Measurements from ENCODE around the gene NUP42. TPM values are rescaled to one million over a fixed set of nuclear protein-coding genes. Genes with fewer than 3 reads are reported as not detected.

Gene NUP42
- total RNA-seq, 4 donors from 2014 or later, result 27.6 to 47.0 (median 38.3) TPM

GRCh38 chr7:23238983-23239652 is 57.3 kb downstream of the NUP42 start:
- no peaks in the 10 kb centered on the region for H3K9me3 ChIP-seq
- in situ Hi-C loops (cut with MboI; ENCODE audit: low pct_ligation_motif_present in 1 of 4, low pct_unique_long_range_greater_than_20kb in 1 of 4, low sequenced_read_pairs in 3 of 4) (no loop called here), intact Hi-C loops (cut with DNase I; ENCODE audit: low total_unique reads) (no loop called here)
- no peak for DNase-seq
- no peak for TF ChIP-seq EP300 (IDR thresholded peaks at IDR 0.05; ENCODE audit: low read depth)
- no peak overlapping the region for H3K27ac ChIP-seq
- H3K4me3 ChIP-seq, result no peak overlapping the region
- WGBS, 2 donors (ENCODE audit: low coverage in 1 of 2), result 83 to 84% methylated on average over 8 to 11 of the region's 11 CpGs
- H3K4me1 ChIP-seq, result peaks cover 0 to 2% (median 0%) of the 10 kb centered on the region in 4 donors
- no peaks in the 10 kb centered on the region for H3K36me3 ChIP-seq
- no peaks in the 10 kb centered on the region for H3K27me3 ChIP-seq

GRCh38 chr7:23239698-23240097 is 57.9 kb downstream of the NUP42 start:
- Histone ChIP-seq H3K27ac (no peak overlapping the region), H3K4me3 (no peak overlapping the region), H3K36me3 (no peaks in the 10 kb centered on the region), H3K9me3 (no peaks in the 10 kb centered on the region), H3K27me3 (no peaks in the 10 kb centered on the region), H3K4me1 (peaks cover 0 to 2% (median 0%) of the 10 kb centered on the region in 4 donors)
- in situ Hi-C loops (cut with MboI; ENCODE audit: low pct_ligation_motif_present in 1 of 4, low pct_unique_long_range_greater_than_20kb in 1 of 4, low sequenced_read_pairs in 3 of 4) (no loop called here), intact Hi-C loops (cut with DNase I; ENCODE audit: low total_unique reads) (loop anchor here (10.0 kb wide), 1 partner anchor 55 kb away; the partner anchor contains the start of gene NUP42)
- WGBS, 2 donors (ENCODE audit: low coverage in 1 of 2), result 70 to 74% methylated on average over 4 to 5 of the region's 5 CpGs
- DNase-seq, result no peak
- TF ChIP-seq POLR2A (IDR thresholded peaks at IDR 0.05) (no peak), POLR2AphosphoS5 (IDR thresholded peaks at IDR 0.05) (no peak), EP300 (IDR thresholded peaks at IDR 0.05; ENCODE audit: low read depth) (no peak), CTCF (IDR thresholded peaks at IDR 0.05) (no peak)

GRCh38 chr7:23242321-23242720 is 60.5 kb downstream of the NUP42 start:
- peaks cover 15% of the 10 kb centered on the region for H3K27me3 ChIP-seq
- WGBS, 2 donors (ENCODE audit: low coverage in 1 of 2), result 59 to 64% methylated on average over 3 of the region's 3 CpGs
- H3K9me3 ChIP-seq, result no peaks in the 10 kb centered on the region
- no peaks in the 10 kb centered on the region for H3K36me3 ChIP-seq
- no peak for DNase-seq
- intact Hi-C loops (cut with DNase I; ENCODE audit: low total_unique reads) (loop anchor here (10.0 kb wide), 1 partner anchor 58 kb away; the partner anchor contains the start of gene NUP42), in situ Hi-C loops (cut with MboI; ENCODE audit: low pct_ligation_motif_present in 1 of 4, low pct_unique_long_range_greater_than_20kb in 1 of 4, low sequenced_read_pairs in 3 of 4) (no loop called here)
- H3K27ac ChIP-seq, result no peak overlapping the region
- TF ChIP-seq EP300 (IDR thresholded peaks at IDR 0.05; ENCODE audit: low read depth) (no peak), POLR2A (IDR thresholded peaks at IDR 0.05) (no peak), POLR2AphosphoS5 (IDR thresholded peaks at IDR 0.05) (no peak), CTCF (IDR thresholded peaks at IDR 0.05) (no peak)
- H3K4me3 ChIP-seq, result no peak overlapping the region
- peaks cover 0 to 2% (median 0%) of the 10 kb centered on the region in 4 donors for H3K4me1 ChIP-seq

- no peaks in the 10 kb centered on the region for H3K9me3 ChIP-seq
- TF ChIP-seq POLR2A (IDR thresholded peaks at IDR 0.05), result no peak
- no peak for TF ChIP-seq EP300 (IDR thresholded peaks at IDR 0.05; ENCODE audit: low read depth)
- TF ChIP-seq CTCF (IDR thresholded peaks at IDR 0.05), result no peak
- TF ChIP-seq POLR2AphosphoS5 (IDR thresholded peaks at IDR 0.05), result no peak
- H3K27ac ChIP-seq, result no peak overlapping the region
- no peak for DNase-seq
- in situ Hi-C loops (cut with MboI; ENCODE audit: low pct_ligation_motif_present in 1 of 4, low pct_unique_long_range_greater_than_20kb in 1 of 4, low sequenced_read_pairs in 3 of 4), result no loop called here
- no peak overlapping the region for H3K4me3 ChIP-seq
- WGBS, 2 donors (ENCODE audit: low coverage in 1 of 2), result 61 to 64% methylated on average over 3 to 4 of the region's 4 CpGs
- peaks cover 0 to 2% (median 0%) of the 10 kb centered on the region in 4 donors for H3K4me1 ChIP-seq
- peaks cover 21% of the 10 kb centered on the region for H3K27me3 ChIP-seq
- intact Hi-C loops (cut with DNase I; ENCODE audit: low total_unique reads), result loop anchor here (10.0 kb wide), 1 partner anchor 58 kb away; the partner anchor contains the start of gene NUP42
- no peaks in the 10 kb centered on the region for H3K36me3 ChIP-seq
Measured at GRCh38 chr7:23242935-23243334, 61.1 kb downstream of the NUP42 start.
